B cell (primary cell): ENCODE results near the gene GIMD1.

Source experiments
- EZH2 ChIP-seq: IDR thresholded peaks from 2 replicates; pipeline ENCODE4 v1.6.1; 2012; ENCODE audit warnings: borderline replicate concordance, low read depth, mild to moderate bottlenecking, moderate library complexity, low read length; ENCODE audit not compliant: insufficient read depth, poor library complexity, severe bottlenecking
- TF ChIP-seq, protein P1 (sequence below): fragments of 200-600 bp; IDR thresholded peaks from one replicate; pipeline ENCODE4 v1.8.0; 2022; ENCODE audit warnings: antibody characterized with exemption, mild to moderate bottlenecking

DNA sequence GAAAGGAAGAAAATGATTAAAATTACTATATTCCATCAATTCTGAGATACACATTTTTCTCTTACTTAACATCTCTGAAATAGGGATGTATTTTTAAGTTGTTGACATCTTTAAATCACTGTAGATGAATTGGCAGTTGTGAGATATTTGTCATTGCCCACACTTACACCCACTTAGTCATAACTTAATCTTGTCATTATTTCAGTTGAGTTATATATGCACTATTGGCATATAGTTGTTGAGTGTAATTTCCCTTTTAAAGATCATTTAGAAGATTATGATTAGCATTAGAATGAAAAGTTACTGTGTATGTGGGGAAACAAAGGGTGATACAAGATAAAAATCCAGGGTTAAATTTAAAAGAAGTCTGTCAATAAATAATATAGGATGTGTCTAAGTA, 50.1 kb downstream of the GIMD1 start:
- TF ChIP-seq, protein P1, sequence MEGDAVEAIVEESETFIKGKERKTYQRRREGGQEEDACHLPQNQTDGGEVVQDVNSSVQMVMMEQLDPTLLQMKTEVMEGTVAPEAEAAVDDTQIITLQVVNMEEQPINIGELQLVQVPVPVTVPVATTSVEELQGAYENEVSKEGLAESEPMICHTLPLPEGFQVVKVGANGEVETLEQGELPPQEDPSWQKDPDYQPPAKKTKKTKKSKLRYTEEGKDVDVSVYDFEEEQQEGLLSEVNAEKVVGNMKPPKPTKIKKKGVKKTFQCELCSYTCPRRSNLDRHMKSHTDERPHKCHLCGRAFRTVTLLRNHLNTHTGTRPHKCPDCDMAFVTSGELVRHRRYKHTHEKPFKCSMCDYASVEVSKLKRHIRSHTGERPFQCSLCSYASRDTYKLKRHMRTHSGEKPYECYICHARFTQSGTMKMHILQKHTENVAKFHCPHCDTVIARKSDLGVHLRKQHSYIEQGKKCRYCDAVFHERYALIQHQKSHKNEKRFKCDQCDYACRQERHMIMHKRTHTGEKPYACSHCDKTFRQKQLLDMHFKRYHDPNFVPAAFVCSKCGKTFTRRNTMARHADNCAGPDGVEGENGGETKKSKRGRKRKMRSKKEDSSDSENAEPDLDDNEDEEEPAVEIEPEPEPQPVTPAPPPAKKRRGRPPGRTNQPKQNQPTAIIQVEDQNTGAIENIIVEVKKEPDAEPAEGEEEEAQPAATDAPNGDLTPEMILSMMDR: no peak
- no peak for TF ChIP-seq EZH2
